ENCODE results near the gene OSGEP.

Gene OSGEP

GRCh38 chr14:20429801-20430669, 24.6 kb downstream of the OSGEP start:
- DNase-seq (ENCODE audit: low spot score): no peak

- DNase-seq (ENCODE audit: low spot score): no peak
Measured at GRCh38 chr14:20428802-20429201, 25.8 kb downstream of the OSGEP start.

GRCh38 chr14:20428010-20428365, 26.6 kb downstream of the OSGEP start:
- no peak for DNase-seq (ENCODE audit: low spot score)

- peak; percentile 75 for DNase-seq (ENCODE audit: low spot score)
Measured at GRCh38 chr14:20427231-20428009, 27.2 kb downstream of the OSGEP start.

DNA sequence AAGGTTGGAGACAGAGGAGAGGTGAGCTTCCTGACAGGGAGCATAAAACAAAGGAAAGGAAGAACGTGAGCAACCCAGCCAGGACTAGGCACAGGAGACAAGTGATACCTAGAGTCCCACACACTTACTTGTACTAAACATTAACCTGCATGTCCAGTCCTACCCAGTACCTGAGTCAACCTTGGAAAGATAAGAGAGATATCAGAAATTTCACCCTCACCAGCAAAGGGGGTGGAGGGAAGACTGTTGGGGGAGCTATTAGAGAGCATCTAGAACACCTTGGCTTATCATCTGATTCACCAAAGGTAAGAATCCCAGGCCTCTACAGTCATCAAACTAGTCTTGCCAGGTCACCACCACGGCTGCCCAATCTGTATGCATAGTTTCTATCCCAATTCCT, 29.8 kb downstream of the OSGEP start:
- DNase-seq (ENCODE audit: low spot score): no peak

- no peak for DNase-seq (ENCODE audit: low spot score)
Measured at GRCh38 chr14:20422886-20423285, 31.7 kb downstream of the OSGEP start.

DNA sequence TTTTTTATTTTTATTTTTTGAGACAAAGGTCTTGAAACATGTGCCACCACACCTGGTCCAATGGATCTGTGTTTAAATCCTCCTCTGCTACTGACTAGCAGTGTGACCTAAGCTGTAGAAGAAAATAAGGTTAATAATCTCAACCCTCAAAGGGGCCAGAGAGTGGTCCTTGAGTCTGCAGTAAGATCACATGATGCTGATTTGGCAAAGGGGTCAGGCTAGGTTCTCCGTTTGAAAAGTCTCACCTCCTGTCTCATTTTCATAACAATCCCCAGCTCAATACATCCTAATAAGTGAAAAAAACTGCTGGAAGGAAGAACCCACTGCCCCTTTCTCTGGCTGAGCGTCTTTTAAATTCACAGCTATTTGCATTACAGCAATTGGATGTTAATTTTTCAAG, 33.3 kb downstream of the OSGEP start:
- DNase-seq (ENCODE audit: low spot score): no peak

DNA sequence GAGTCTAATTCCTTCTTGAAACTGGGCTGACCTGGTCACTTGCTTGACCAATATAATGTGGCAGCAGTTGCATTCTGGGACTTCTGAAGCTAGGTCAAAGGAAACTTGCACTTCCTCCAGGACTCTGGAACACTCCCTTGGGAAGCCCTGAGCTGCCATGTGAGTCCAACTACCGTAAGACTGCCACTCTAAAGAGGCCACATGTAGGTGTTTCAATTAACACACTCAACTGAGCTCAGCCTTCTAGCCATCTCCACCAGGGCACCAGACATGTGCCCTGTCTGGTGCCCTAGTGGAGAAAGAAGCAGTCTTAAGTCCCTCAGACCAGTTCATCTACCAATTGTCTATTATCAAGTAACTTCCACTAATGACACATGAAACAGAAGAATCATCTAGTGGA, 35.2 kb downstream of the OSGEP start:
- DNase-seq (ENCODE audit: low spot score): no peak

DNA sequence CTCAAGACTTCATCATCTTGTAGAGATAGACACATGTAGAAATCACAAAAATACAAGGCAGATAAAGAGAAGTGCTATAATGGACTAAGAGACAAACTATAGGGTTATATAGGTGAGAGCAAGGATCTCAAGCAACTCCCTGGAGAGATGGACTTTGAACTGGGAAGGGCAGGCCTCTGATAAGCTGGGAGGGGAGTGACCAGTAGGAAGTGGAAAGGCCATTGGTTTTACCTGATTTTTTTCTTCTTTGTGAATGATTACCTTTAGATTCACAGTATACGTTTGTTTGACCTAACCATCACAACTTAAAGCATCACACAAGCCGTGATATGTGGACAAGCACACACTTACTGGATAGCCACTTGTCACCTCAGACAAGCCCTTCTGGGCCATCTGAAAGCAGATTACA, 36.1 kb downstream of the OSGEP start:
- no peak for DNase-seq (ENCODE audit: low spot score)

DNA sequence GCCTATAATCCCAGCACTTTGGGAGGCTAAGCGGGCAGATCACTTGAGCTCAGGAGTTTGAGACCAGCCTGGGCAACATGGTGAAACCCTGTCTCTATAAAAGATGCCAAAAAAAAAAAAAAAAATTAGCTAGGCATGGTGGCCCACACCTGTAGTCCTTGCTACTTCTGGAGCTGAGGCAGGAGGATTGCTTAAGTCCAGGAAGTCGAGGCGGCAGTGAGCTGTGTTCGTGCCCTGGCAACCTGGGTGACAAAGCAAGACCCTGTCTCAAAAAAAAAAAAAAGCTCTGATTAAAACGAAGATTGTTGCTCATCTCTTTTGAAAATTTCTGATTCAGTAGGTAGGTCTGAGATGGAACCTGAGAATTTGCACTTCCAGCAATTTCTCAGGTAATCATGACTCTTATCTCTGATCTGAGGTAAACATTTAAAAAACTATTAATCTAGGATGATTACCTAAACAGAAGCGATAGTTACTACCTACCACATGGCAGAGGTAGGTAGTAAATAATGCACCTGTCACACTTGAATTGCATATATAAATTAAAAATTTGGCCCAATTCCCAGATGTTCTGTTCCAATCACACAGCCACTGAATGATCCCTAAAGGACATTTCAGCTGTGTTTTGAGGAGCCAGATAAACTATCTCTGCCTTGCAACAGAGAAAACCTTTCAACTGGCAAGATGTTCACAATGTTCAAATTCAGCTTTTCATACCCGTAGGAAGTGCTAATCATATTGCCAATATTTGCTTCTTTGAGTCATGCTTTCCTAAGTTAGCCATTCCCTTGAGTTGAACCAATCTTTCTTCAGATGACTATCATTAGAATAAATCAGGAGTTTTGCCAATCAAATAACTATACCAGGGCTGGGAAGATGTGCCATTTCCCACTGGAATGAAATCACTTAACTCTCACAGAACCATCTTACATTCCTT, 37.1 kb downstream of the OSGEP start:
- no peak for DNase-seq (ENCODE audit: low spot score)

DNA sequence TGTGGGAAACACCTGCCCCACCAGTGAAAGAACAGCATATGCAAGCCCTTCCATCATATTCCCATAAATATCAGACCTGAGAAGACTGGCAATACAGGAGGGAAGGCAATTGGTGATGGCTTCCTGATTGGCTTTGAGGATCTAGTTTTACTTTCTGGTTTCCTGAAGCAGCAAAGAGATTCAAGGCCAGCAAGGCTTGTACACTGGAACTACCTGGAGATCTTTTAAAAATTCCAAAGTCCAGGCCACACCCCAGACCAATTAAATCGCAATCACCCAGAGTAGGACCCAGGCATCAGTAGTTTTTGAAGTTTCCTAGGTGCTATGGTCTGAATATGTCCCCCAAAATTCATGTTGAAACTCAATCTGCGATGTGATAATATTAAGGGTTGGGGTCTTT, 38.4 kb downstream of the OSGEP start:
- DNase-seq (ENCODE audit: low spot score): no peak

GRCh38 chr14:20415782-20416206, 38.8 kb downstream of the OSGEP start:
- peak; percentile 55 for DNase-seq (ENCODE audit: low spot score)

GRCh38 chr14:20413744-20414082, 40.9 kb downstream of the OSGEP start:
- no peak for DNase-seq (ENCODE audit: low spot score)

- peak; percentile 95 for DNase-seq (ENCODE audit: low spot score)
Measured at GRCh38 chr14:20412876-20413743, 41.5 kb downstream of the OSGEP start, which contains the start of gene TEP1. TEP1 (minus strand) TSS chr14:20413501; CDS start chr14:20408439, 5,062 bp downstream.

GRCh38 chr14:20412411-20412810, 42.2 kb downstream of the OSGEP start:
- no peak for DNase-seq (ENCODE audit: low spot score)

GRCh38 chr14:20409226-20409625, 45.4 kb downstream of the OSGEP start:
- peak; percentile 53 for DNase-seq (ENCODE audit: low spot score)

- DNase-seq (ENCODE audit: low spot score): no peak
Measured at GRCh38 chr14:20403521-20403920, 51.1 kb downstream of the OSGEP start.

DNA sequence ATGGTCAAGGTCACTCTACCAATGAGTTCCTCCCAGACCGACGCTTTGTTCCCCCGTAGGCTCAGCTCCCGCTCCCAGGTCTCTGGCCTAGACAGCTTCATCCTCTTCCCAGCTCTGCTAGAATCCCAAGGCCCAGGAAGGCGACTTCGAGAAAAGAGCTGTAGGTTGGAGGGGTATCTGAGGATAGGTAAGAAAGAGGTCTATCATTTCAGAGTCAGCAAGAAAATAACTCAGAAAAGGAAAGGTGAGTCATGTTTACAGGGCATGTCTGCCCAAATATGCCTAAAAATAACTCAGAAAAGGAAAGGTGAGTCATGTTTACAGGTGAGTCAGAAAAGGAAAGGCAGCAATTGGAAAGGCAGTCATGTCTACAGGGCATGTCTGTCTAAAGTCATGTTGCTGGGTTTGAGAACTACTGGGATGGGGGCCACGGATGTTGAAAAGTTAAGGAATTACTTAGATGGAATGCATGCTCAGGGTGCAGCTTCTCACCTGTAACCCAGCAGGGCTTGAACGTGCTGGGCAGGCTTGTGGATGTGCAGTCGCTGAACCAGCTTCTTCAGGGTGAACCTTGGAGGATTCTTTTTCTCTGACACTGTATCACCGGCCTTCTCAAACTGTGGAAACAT, 53.5 kb downstream of the OSGEP start:
- DNase-seq (ENCODE audit: low spot score): no peak

GRCh38 chr14:20400589-20400964, 54.0 kb downstream of the OSGEP start:
- DNase-seq (ENCODE audit: low spot score): no peak

GRCh38 chr14:20397511-20397910, 57.1 kb downstream of the OSGEP start:
- DNase-seq (ENCODE audit: low spot score): no peak
